Measurements from ENCODE around the gene MORC2.

Gene MORC2

DNA sequence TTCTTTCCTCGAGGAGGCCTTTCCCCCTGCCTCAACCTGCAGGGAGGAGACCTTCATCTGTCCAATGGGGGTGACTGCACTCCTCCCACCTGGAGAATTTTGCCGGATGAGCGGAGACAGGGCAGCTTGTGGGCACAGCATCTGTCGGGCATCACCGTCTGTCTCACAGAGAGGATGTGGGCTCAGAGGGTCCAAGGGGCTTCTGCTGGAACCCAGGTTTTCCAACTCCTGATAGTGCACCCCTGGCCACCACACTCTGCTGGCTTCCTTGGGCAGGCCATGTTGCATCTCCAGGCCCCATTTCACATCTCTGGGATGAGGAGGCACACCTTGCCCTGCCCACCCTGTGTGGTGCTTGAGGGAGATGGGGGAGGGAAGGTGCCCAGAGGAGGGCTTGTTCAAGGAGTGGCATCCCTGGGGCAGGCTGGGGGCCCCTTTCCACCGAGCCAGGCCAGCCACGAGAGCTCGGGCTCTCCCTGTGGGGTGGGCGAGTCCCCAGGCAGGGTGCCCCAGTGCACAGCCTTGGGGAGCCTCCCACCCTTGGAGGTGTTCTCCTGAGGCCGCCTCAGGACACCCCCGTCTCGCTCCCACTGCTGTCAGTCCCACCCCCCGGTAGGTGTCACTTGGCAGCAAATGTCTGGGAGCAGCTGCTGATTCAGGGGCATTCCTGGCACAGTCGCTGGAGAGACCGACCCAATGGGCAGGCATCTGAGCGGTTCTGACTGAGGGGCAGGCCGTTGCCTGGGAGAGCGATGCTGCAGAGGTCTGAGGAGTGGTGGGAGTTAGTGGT lies 84.2 kb downstream of the MORC2 start:
- DNase-seq (ENCODE audit: low spot score): no peak
- in situ Hi-C loops (cut with MboI; ENCODE audit: low pct_unique_long_range_greater_than_20kb, low sequenced_read_pairs, unreplicated experiment): loop anchor here (25.0 kb wide), 1 partner anchor 247 kb away; the partner anchor contains the start of gene SLC35E4
- TF ChIP-seq, protein P1, sequence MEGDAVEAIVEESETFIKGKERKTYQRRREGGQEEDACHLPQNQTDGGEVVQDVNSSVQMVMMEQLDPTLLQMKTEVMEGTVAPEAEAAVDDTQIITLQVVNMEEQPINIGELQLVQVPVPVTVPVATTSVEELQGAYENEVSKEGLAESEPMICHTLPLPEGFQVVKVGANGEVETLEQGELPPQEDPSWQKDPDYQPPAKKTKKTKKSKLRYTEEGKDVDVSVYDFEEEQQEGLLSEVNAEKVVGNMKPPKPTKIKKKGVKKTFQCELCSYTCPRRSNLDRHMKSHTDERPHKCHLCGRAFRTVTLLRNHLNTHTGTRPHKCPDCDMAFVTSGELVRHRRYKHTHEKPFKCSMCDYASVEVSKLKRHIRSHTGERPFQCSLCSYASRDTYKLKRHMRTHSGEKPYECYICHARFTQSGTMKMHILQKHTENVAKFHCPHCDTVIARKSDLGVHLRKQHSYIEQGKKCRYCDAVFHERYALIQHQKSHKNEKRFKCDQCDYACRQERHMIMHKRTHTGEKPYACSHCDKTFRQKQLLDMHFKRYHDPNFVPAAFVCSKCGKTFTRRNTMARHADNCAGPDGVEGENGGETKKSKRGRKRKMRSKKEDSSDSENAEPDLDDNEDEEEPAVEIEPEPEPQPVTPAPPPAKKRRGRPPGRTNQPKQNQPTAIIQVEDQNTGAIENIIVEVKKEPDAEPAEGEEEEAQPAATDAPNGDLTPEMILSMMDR (IDR thresholded peaks at IDR 0.05; ENCODE audit: extremely low read depth, insufficient read depth, missing control alignments): no peak

DNA sequence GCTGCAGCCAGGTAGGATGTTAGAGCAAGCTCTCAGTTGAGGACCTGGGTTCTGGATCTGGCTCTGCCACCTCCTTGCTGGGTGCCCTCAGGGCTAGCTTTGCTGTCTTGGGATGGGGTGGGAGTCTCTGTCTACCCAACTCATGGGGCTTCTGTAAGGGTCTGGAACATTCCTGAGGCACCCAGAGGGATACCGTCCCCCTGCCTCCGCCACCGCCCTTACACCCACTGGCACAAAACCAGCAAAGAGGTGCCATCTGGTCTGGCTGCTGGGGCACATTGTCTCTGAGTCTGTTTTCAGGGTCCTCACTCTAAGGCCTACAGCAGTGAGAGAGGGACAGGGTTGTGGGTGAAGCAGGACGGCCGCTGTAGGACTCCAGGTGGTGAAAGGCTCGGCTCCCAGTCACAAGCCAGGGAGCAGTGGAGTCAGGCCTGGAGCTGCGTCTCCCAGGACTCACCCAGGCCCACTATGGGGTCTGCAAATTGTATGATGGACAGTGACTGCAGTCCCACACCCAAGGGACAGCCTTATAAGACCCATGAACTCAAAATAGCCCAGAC lies 84.9 kb downstream of the MORC2 start:
- DNase-seq (ENCODE audit: low spot score): no peak
- in situ Hi-C loops (cut with MboI; ENCODE audit: low pct_unique_long_range_greater_than_20kb, low sequenced_read_pairs, unreplicated experiment): loop anchor here (25.0 kb wide), 1 partner anchor 246 kb away; the partner anchor contains the start of gene SLC35E4
- TF ChIP-seq, protein P1 (IDR thresholded peaks at IDR 0.05; ENCODE audit: extremely low read depth, insufficient read depth, missing control alignments): no peak

DNA sequence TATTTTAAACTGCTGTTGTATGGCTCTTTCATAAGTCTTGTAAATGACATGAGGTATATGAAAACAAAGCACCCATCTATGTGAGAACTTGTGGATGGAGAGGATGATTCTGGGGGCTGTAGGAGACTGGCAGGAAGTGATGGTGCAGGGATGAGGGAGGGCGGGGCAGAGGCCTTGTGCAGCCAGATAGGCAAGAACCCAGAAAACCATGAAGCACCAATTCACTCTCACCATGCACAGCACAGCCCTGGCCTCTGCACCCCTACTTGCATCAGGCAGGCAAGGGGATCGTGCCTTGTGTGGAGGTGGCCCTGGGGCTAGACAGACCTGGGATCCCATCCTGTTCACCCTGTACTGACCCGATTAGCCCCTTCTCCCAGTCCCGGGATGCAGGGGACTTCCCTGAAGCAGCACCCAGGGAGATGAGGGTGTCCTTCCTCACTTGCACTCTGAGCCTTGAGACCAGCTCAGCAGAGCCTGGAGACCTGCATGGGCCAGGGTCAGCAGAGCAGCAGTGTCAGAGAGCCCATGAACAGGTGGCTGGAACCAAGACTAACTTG lies 85.5 kb downstream of the MORC2 start:
- no peak for DNase-seq (ENCODE audit: low spot score)
- TF ChIP-seq, protein P1 (IDR thresholded peaks at IDR 0.05; ENCODE audit: extremely low read depth, insufficient read depth, missing control alignments): no peak
- in situ Hi-C loops (cut with MboI; ENCODE audit: low pct_unique_long_range_greater_than_20kb, low sequenced_read_pairs, unreplicated experiment): loop anchor here (25.0 kb wide), 1 partner anchor 246 kb away; the partner anchor contains the start of gene SLC35E4

DNA sequence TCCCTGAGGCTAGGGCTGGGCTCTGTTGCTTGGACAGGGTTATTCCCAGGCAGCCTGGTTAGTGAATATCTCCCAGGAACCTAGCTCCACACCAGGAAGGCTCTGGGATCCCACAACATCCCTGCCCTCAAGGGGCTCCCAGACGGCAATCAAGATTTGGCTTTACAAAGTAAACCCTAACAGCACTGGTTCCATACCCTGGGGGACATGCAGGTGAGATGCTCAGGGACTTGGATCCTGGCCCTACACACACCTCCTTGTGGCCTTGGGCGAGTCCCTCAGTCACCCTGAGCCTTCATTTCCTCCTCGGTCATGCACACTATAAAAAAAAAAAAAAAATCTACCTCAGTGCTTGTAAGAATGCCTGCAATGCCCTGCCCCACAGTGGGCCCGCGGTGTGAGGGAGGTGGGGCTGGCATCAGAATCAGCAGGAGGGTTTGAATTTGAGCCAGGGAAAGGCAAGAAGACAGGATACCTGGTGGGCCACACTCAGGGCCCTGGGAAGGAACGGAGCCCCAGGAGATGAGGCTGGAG lies 86.3 kb downstream of the MORC2 start:
- in situ Hi-C loops (cut with MboI; ENCODE audit: low pct_unique_long_range_greater_than_20kb, low sequenced_read_pairs, unreplicated experiment): loop anchor here (25.0 kb wide), 1 partner anchor 245 kb away; the partner anchor contains the start of gene SLC35E4
- DNase-seq (ENCODE audit: low spot score): no peak
- TF ChIP-seq, protein P1 (IDR thresholded peaks at IDR 0.05; ENCODE audit: extremely low read depth, insufficient read depth, missing control alignments): no peak

DNA sequence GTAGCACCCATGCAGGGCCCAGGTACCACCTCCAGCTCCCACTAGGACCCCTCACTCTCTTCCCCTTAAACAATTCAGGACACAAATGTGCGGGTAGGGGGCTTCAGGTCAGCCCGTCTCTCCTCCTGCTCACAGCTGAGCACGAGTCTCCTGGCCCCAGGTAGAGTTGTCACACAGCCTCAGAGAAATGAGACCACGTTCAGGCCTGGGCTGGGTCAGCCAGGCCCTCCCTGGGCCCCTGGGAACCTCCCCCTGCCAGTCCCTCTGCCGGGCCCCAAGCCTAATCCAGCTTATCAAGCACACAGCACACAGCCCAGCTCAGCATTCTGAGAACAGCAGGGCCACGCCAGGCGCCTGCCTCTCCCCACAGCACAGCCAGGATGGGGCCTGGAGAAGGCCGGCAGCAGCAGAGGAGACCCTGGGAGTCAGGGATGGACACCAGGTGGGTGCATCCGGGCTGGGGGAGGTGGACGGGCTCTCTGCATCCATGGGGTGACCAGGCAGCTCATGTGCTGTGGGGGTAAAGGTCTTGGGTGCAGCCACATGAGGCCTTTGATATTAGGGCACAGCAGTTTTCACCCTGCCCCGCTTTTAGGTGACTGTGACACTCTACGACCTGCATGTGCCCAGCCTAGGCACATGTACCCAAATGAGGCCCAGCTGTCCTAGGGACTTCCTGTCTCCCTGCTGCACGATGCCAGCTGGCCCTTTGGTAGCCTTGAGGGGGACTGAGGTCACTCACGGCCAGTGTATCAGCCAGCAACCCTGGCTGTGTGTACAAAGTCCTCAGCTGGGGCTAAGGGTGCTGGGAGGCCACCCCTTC lies 87.0 kb downstream of the MORC2 start:
- in situ Hi-C loops (cut with MboI; ENCODE audit: low pct_unique_long_range_greater_than_20kb, low sequenced_read_pairs, unreplicated experiment): loop anchor here (25.0 kb wide), 1 partner anchor 244 kb away; the partner anchor contains the start of gene SLC35E4
- TF ChIP-seq, protein P1 (IDR thresholded peaks at IDR 0.05; ENCODE audit: extremely low read depth, insufficient read depth, missing control alignments): no peak
- DNase-seq (ENCODE audit: low spot score): no peak

DNA sequence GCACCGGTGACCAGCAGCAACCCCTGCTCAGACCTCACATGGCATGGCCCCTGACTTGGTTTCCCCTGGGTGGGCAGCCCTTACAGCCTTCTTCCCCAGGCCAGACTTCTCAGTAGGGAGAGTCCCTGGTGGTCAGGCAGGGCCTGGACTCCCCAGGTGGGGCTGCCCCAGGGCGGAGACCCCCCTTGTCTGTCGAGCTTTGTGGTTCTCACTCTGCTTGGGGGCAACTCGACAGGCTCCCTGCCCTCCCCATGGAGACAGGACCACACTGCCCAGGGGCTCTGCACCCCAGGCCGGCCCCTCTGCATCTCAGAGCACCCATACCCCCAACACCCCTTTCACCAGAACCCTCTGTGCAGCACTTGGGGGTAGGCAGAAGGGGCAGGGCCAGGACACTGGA lies 87.7 kb downstream of the MORC2 start:
- no peak for DNase-seq (ENCODE audit: low spot score)
- in situ Hi-C loops (cut with MboI; ENCODE audit: low pct_unique_long_range_greater_than_20kb, low sequenced_read_pairs, unreplicated experiment): loop anchor here (25.0 kb wide), 1 partner anchor 244 kb away; the partner anchor contains the start of gene SLC35E4
- TF ChIP-seq, protein P1 (IDR thresholded peaks at IDR 0.05; ENCODE audit: extremely low read depth, insufficient read depth, missing control alignments): no peak
